ENCODE results near the gene USP49. TPM values are rescaled to one million over a fixed set of nuclear protein-coding genes. Genes with fewer than 3 reads are reported as not detected.
A peak's percentile ranks its signal among the peaks of the same experiment; 100 is the strongest.

The USP49 gene
- total and polyA plus RNA-seq, 4 donors = 1.8 to 8.6 (median 3.6) TPM

- 62 to 70% methylated on average over 8 of the region's 8 CpGs for WGBS, 2 donors
- Histone ChIP-seq H3K4me1 (ENCODE audit: control insufficient read depth in 5 of 5, insufficient read depth in 5 of 5, low read length in 5 of 5) (peaks cover 14 to 29% (median 23%) of the 10 kb centered on the region in 5 donors), H3K9ac (ENCODE audit: insufficient read depth in 1 of 2, low read length in 2 of 2) (no peak overlapping the region), H3K36me3 (ENCODE audit: control insufficient read depth in 4 of 4, insufficient read depth in 4 of 4, low read length in 4 of 4) (peaks cover 21 to 51% (median 28%) of the 10 kb centered on the region in 4 donors), H3K4me3 (no peak overlapping the region), H3K9me3 (ENCODE audit: control insufficient read depth in 4 of 4, insufficient read depth in 3 of 4, low read length in 3 of 4) (no peaks in the 10 kb centered on the region), H3K27ac (ENCODE audit: low read depth in 1 of 2, low read length in 1 of 2) (peak overlapping the region in 1 of 2 donors; percentile 64), H3K27me3 (ENCODE audit: control insufficient read depth in 3 of 3, insufficient read depth in 3 of 3, low read length in 2 of 3) (no peaks in the 10 kb centered on the region)
- TF ChIP-seq CTCF (IDR thresholded peaks at IDR 0.05; ENCODE audit: control extremely low read depth, extremely low read depth) = no peak
- DNase-seq (no peak), ATAC-seq (ENCODE audit: insufficient read depth, low FRiP score) (no peak)
Measured at GRCh38 chr6:41935685-41936072, 40.5 kb upstream of the USP49 start.

- TF ChIP-seq CTCF (IDR thresholded peaks at IDR 0.05; ENCODE audit: control extremely low read depth, extremely low read depth) = no peak
- no peak overlapping the region for H3K27ac ChIP-seq (ENCODE audit: low read depth in 1 of 2, low read length in 1 of 2)
- WGBS, 2 donors = 33 to 59% methylated on average over 1 of the region's 1 CpG
- no peak overlapping the region for H3K9ac ChIP-seq (ENCODE audit: insufficient read depth in 1 of 2, low read length in 2 of 2)
- peaks cover 26 to 56% (median 32%) of the 10 kb centered on the region in 4 donors for H3K36me3 ChIP-seq (ENCODE audit: control insufficient read depth in 4 of 4, insufficient read depth in 4 of 4, low read length in 4 of 4)
- no peaks in the 10 kb centered on the region for H3K9me3 ChIP-seq (ENCODE audit: control insufficient read depth in 4 of 4, insufficient read depth in 3 of 4, low read length in 3 of 4)
- ATAC-seq (ENCODE audit: insufficient read depth, low FRiP score) = no peak
- no peak overlapping the region for H3K4me3 ChIP-seq
- H3K4me1 ChIP-seq (ENCODE audit: control insufficient read depth in 5 of 5, insufficient read depth in 5 of 5, low read length in 5 of 5) = peaks cover 12 to 24% (median 19%) of the 10 kb centered on the region in 5 donors
- H3K27me3 ChIP-seq (ENCODE audit: control insufficient read depth in 3 of 3, insufficient read depth in 3 of 3, low read length in 2 of 3) = no peaks in the 10 kb centered on the region
- DNase-seq = no peak
Measured at GRCh38 chr6:41935193-41935574, 40.0 kb upstream of the USP49 start.

- Histone ChIP-seq H3K9me3 (ENCODE audit: control insufficient read depth in 4 of 4, insufficient read depth in 3 of 4, low read length in 3 of 4) (no peaks in the 10 kb centered on the region), H3K4me3 (no peak overlapping the region), H3K36me3 (ENCODE audit: control insufficient read depth in 4 of 4, insufficient read depth in 4 of 4, low read length in 4 of 4) (peaks cover 28 to 62% (median 37%) of the 10 kb centered on the region in 4 donors), H3K27me3 (ENCODE audit: control insufficient read depth in 3 of 3, insufficient read depth in 3 of 3, low read length in 2 of 3) (no peaks in the 10 kb centered on the region), H3K4me1 (ENCODE audit: control insufficient read depth in 5 of 5, insufficient read depth in 5 of 5, low read length in 5 of 5) (peaks cover 6 to 18% (median 14%) of the 10 kb centered on the region in 5 donors), H3K9ac (ENCODE audit: insufficient read depth in 1 of 2, low read length in 2 of 2) (no peak overlapping the region), H3K27ac (ENCODE audit: low read depth in 1 of 2, low read length in 1 of 2) (no peak overlapping the region)
- TF ChIP-seq CTCF (IDR thresholded peaks at IDR 0.05; ENCODE audit: control extremely low read depth, extremely low read depth) = no peak
- WGBS, 2 donors = 70 to 72% methylated on average over 7 of the region's 7 CpGs
- ATAC-seq (ENCODE audit: insufficient read depth, low FRiP score) (no peak), DNase-seq (no peak)
Measured at GRCh38 chr6:41934278-41935192, 39.4 kb upstream of the USP49 start.
